ENCODE measurements around the gene FXYD1. TPM values are rescaled to one million over a fixed set of nuclear protein-coding genes. Genes with fewer than 3 reads are reported as not detected.
A peak's percentile ranks its signal among the peaks of the same experiment; 100 is the strongest.
"Not testable (repeated sequence)": the region's sequence is repeated elsewhere in the genome, so short reads cannot be mapped to it uniquely, and the experiment has no call there.

Gene FXYD1
- total RNA-seq, 4 donors from 2014 or later = 42.8 to 140 (median 52.7) TPM

GRCh38 chr19:35126624-35126959 is 12.0 kb upstream of the FXYD1 start:
- peaks cover 0 to 47% (median 4%) of the 10 kb centered on the region in 3 donors for H3K4me1 ChIP-seq
- H3K27ac ChIP-seq = peak overlapping the region in 3 of 4 donors; percentile 79 to 91 (median 79)
- H3K9me3 ChIP-seq = no peaks in the 10 kb centered on the region
- WGBS, 2 donors (ENCODE audit: low coverage in 1 of 2) = 80% methylated on average over 1 of the region's 20 CpGs; no CpG with 5 or more reads in 1 of the 2 donors
- peak overlapping the region in 1 of 2 donors; percentile 30 for H3K4me3 ChIP-seq
- ATAC-seq = no peak
- TF ChIP-seq CTCF (IDR thresholded peaks at IDR 0.05) (no peak), POLR2A (IDR thresholded peaks at IDR 0.05) (no peak), EP300 (IDR thresholded peaks at IDR 0.05) (no peak)
- H3K36me3 ChIP-seq = peaks cover 0 to 5% of the 10 kb centered on the region in 2 donors
- H3K27me3 ChIP-seq = no peaks in the 10 kb centered on the region

- peaks cover 0 to 6% of the 10 kb centered on the region in 2 donors for H3K36me3 ChIP-seq
- WGBS, 2 donors (ENCODE audit: low coverage in 1 of 2) = 88 to 93% methylated on average over 3 to 7 of the region's 7 CpGs
- no peak overlapping the region for H3K27ac ChIP-seq
- no peaks in the 10 kb centered on the region for H3K9me3 ChIP-seq
- no peaks in the 10 kb centered on the region for H3K27me3 ChIP-seq
- H3K4me3 ChIP-seq = no peak overlapping the region
- peaks cover 0 to 38% (median 4%) of the 10 kb centered on the region in 3 donors for H3K4me1 ChIP-seq
- TF ChIP-seq EP300 (IDR thresholded peaks at IDR 0.05) (no peak), POLR2A (IDR thresholded peaks at IDR 0.05) (no peak), POLR2AphosphoS5 (IDR thresholded peaks at IDR 0.05) (no peak), CTCF (IDR thresholded peaks at IDR 0.05) (no peak)
- ATAC-seq = no peak
Measured at GRCh38 chr19:35127871-35128270, 10.8 kb upstream of the FXYD1 start.

GRCh38 chr19:35128398-35129057 is 10.1 kb upstream of the FXYD1 start:
- 86 to 90% methylated on average over 1 to 8 of the region's 9 CpGs for WGBS, 2 donors (ENCODE audit: low coverage in 1 of 2)
- peaks cover 0 to 6% of the 10 kb centered on the region in 2 donors for H3K36me3 ChIP-seq
- no peak for ATAC-seq
- H3K27me3 ChIP-seq = no peaks in the 10 kb centered on the region
- no peak overlapping the region for H3K27ac ChIP-seq
- peaks cover 0 to 32% (median 4%) of the 10 kb centered on the region in 3 donors for H3K4me1 ChIP-seq
- no peak overlapping the region for H3K4me3 ChIP-seq
- TF ChIP-seq EP300 (IDR thresholded peaks at IDR 0.05) (no peak), CTCF (IDR thresholded peaks at IDR 0.05) (no peak), POLR2AphosphoS5 (IDR thresholded peaks at IDR 0.05) (no peak), POLR2A (IDR thresholded peaks at IDR 0.05) (no peak)
- H3K9me3 ChIP-seq = no peaks in the 10 kb centered on the region

- WGBS, 2 donors (ENCODE audit: low coverage in 1 of 2) = 52 to 60% methylated on average over 5 to 6 of the region's 14 CpGs
- not testable (repeated sequence) for H3K27me3 ChIP-seq, H3K27ac ChIP-seq, ATAC-seq, H3K9me3 ChIP-seq, H3K36me3 ChIP-seq, H3K4me3 ChIP-seq
- H3K4me1 ChIP-seq = peaks cover 0 to 23% (median 3%) of the 10 kb centered on the region in 3 donors
Measured at GRCh38 chr19:35129724-35130274, 8.8 kb upstream of the FXYD1 start.

GRCh38 chr19:35130761-35131720 is 7.6 kb upstream of the FXYD1 start:
- H3K27me3 ChIP-seq = no peaks in the 10 kb centered on the region
- no peak for TF ChIP-seq EP300 (IDR thresholded peaks at IDR 0.05)
- WGBS, 2 donors (ENCODE audit: low coverage in 1 of 2) = 58 to 83% methylated on average over 9 to 11 of the region's 31 CpGs

More at GRCh38 chr19:35130761-35131720, 7.6 kb upstream of the FXYD1 start:
- Histone ChIP-seq H3K36me3 (peaks cover 0 to 6% of the 10 kb centered on the region in 2 donors), H3K9me3 (no peaks in the 10 kb centered on the region), H3K4me3 (peak overlapping the region in 1 of 2 donors; percentile 46), H3K4me1 (peaks cover 0 to 23% (median 0%) of the 10 kb centered on the region in 3 donors), H3K27ac (peak overlapping the region in 1 of 4 donors; percentile 44)
- ATAC-seq = no peak
